IMR-90 (cell line): Measurements from ENCODE around the gene MAP2K5. TPM values are rescaled to one million over a fixed set of nuclear protein-coding genes. Genes with fewer than 3 reads are reported as not detected.

ENCODE experiments used
- ATAC-seq: fragments of 200-7000 bp; cut with Tn5 transposase; 2 replicates; pipeline ENCODE4 v1.9.1; 2020; ENCODE audit warnings: low read depth, mild to moderate bottlenecking, moderate library complexity
- BruUV-seq: library from RNA; stranded (reverse); fragments of 400-500 nt; replicated peaks from 2 replicates; lab custom pipeline; 2021; lab: Mats Ljungman, UMichigan
- CTCF ChIA-PET: fragments of 300-600 bp; formaldehyde crosslinking; extraction: SDS; loops from one replicate; lab custom pipeline; 2021; ENCODE audit warnings: antibody characterized with exemption; lab: Yijun Ruan, JAX
- POLR2A ChIA-PET: fragments of 300-600 bp; sonication (Branson Sonifier 250); formaldehyde crosslinking; loops from one replicate; lab custom pipeline; 2022; ENCODE audit warnings: antibody characterized with exemption; ENCODE audit not compliant: unreplicated experiment; lab: Charles Lee
- DNase-seq: peaks from one replicate; pipeline ENCODE4 v3.0.0; 2013
- H2AFZ ChIP-seq: replicated peaks from 2 replicates; pipeline ENCODE3; 2013; ENCODE audit warnings: low read length, mild to moderate bottlenecking; ENCODE audit not compliant: poor library complexity
- H2AK5ac ChIP-seq: 2 replicates; pipeline ENCODE4 v1.6.1; 2013; ENCODE audit warnings: low read depth, low read length, inconsistent platforms
- H2AK9ac ChIP-seq: replicated peaks from 2 replicates; pipeline ENCODE3; 2013; ENCODE audit warnings: mild to moderate bottlenecking, low read depth, low read length, moderate library complexity; ENCODE audit not compliant: poor library complexity
- H2BK120ac ChIP-seq: 2 replicates; pipeline ENCODE4 v1.6.1; 2013; ENCODE audit warnings: low read depth, low read length, inconsistent platforms
- H2BK15ac ChIP-seq: 3 replicates; pipeline ENCODE4 v1.6.1; 2013; ENCODE audit warnings: low read depth, low read length, inconsistent platforms
- H2BK20ac ChIP-seq: 2 replicates; pipeline ENCODE4 v1.6.1; 2013; ENCODE audit warnings: low read depth, mild to moderate bottlenecking, inconsistent platforms, low read length, moderate library complexity
- H2BK5ac ChIP-seq: 2 replicates; pipeline ENCODE4 v1.6.1; 2013; ENCODE audit warnings: mild to moderate bottlenecking, low read depth, low read length, inconsistent platforms; ENCODE audit not compliant: poor library complexity, severe bottlenecking
- H3K14ac ChIP-seq: replicated peaks from 2 replicates; pipeline ENCODE4 v1.6.1; 2013; ENCODE audit warnings: low read depth, low read length, inconsistent platforms
- H3K18ac ChIP-seq: 2 replicates; pipeline ENCODE4 v1.6.1; 2013; ENCODE audit warnings: low read depth, low read length, control low read depth
- H3K23ac ChIP-seq: 2 replicates; pipeline ENCODE4 v1.6.1; 2013; ENCODE audit warnings: low read depth, low read length, inconsistent platforms
- H3K27ac ChIP-seq: 2 replicates; pipeline ENCODE4 v1.5.1; 2013; ENCODE audit warnings: mild to moderate bottlenecking, control low read depth, low read length; ENCODE audit not compliant: insufficient read depth
- H3K27me3 ChIP-seq: 2 replicates; pipeline ENCODE4 v1.6.1; 2013; ENCODE audit warnings: low read length; ENCODE audit not compliant: control insufficient read depth, insufficient read depth
- H3K36me3 ChIP-seq: 2 replicates; pipeline ENCODE4 v1.6.1; 2013; ENCODE audit warnings: low read length, mixed read lengths; ENCODE audit not compliant: control insufficient read depth, insufficient read depth
- H3K4ac ChIP-seq: 2 replicates; pipeline ENCODE4 v1.6.1; 2013; ENCODE audit warnings: low read depth, low read length, inconsistent platforms
- H3K4me1 ChIP-seq: 2 replicates; pipeline ENCODE4 v1.6.1; 2013; ENCODE audit warnings: low read length, mixed read lengths; ENCODE audit not compliant: control insufficient read depth, insufficient read depth
- H3K4me2 ChIP-seq: 2 replicates; pipeline ENCODE4 v1.6.1; 2013; ENCODE audit warnings: low read depth, mild to moderate bottlenecking, control low read depth, low read length, moderate library complexity
- H3K4me3 ChIP-seq: 2 replicates; pipeline ENCODE4 v1.5.1; 2013; ENCODE audit warnings: low read depth, mild to moderate bottlenecking, control low read depth, low read length, moderate library complexity; ENCODE audit not compliant: insufficient read depth
- H3K56ac ChIP-seq: 2 replicates; pipeline ENCODE4 v1.6.1; 2013; ENCODE audit warnings: low read length, inconsistent platforms; ENCODE audit not compliant: insufficient read depth; ENCODE audit errors: extremely low read depth
- H3K79me1 ChIP-seq, 2 experiments: 2 replicates each; pipeline ENCODE4 v1.6.1; 2013; ENCODE audit warnings: low read length in 2 of 2, inconsistent platforms in 1 of 2, low read depth in 1 of 2
- H3K9ac ChIP-seq: 2 replicates; pipeline ENCODE4 v1.6.1; 2013; ENCODE audit warnings: low read depth, low read length, control low read depth
- H3K9me1 ChIP-seq: 2 replicates; pipeline ENCODE4 v1.6.1; 2013; ENCODE audit warnings: low read length, inconsistent platforms; ENCODE audit not compliant: insufficient read depth
- H3K9me3 ChIP-seq: 2 replicates; pipeline ENCODE4 v1.6.1; 2013; ENCODE audit warnings: low read length; ENCODE audit not compliant: control insufficient read depth, insufficient read depth
- H4K20me1 ChIP-seq: 2 replicates; pipeline ENCODE4 v1.6.1; 2013; ENCODE audit warnings: low read length, inconsistent platforms; ENCODE audit not compliant: insufficient read depth
- H4K5ac ChIP-seq: 2 replicates; pipeline ENCODE4 v1.6.1; 2013; ENCODE audit warnings: mild to moderate bottlenecking, low read depth, low read length, control low read depth
- H4K8ac ChIP-seq, 2 experiments: 2 replicates each; pipeline ENCODE4 v1.6.1; 2013; ENCODE audit warnings: low read depth in 2 of 2, low read length in 2 of 2, control low read depth in 1 of 2, inconsistent platforms in 1 of 2
- H4K91ac ChIP-seq: 2 replicates; pipeline ENCODE4 v1.6.1; 2013; ENCODE audit warnings: low read depth, low read length, inconsistent platforms; ENCODE audit not compliant: insufficient read depth
- BHLHE40 ChIP-seq: fragments of 150-350 bp; IDR thresholded peaks from 2 replicates; pipeline ENCODE4 v1.6.1; 2016; ENCODE audit warnings: mild to moderate bottlenecking, low read depth, low read length
- CEBPB ChIP-seq: IDR thresholded peaks from 2 replicates; pipeline ENCODE4 v1.6.1; 2012; ENCODE audit warnings: low read depth, low read length, improper control_type of control experiment
- CHD1 ChIP-seq: IDR thresholded peaks from 2 replicates; pipeline ENCODE4 v1.6.1; 2012; ENCODE audit warnings: low read depth, low read length, improper control_type of control experiment
- FOS ChIP-seq: fragments of 150-350 bp; IDR thresholded peaks from 2 replicates; pipeline ENCODE4 v1.6.1; 2016; ENCODE audit warnings: low read depth, low read length
- MAFK ChIP-seq: IDR thresholded peaks from 2 replicates; pipeline ENCODE4 v1.6.1; 2012; ENCODE audit warnings: low read depth, low read length, improper control_type of control experiment
- MAZ ChIP-seq: IDR thresholded peaks from 2 replicates; pipeline ENCODE4 v1.6.1; 2012; ENCODE audit warnings: low read depth, mild to moderate bottlenecking, low read length, improper control_type of control experiment, moderate library complexity, borderline replicate concordance
- MXI1 ChIP-seq: IDR thresholded peaks from 2 replicates; pipeline ENCODE4 v1.6.1; 2012; ENCODE audit warnings: low read depth, mild to moderate bottlenecking, low read length, moderate library complexity, borderline replicate concordance
- NFE2L2 ChIP-seq: fragments of 150-350 bp; IDR thresholded peaks from 2 replicates; pipeline ENCODE4 v1.6.1; 2016; ENCODE audit warnings: low read depth, mild to moderate bottlenecking, low read length
- POLR2A ChIP-seq: IDR thresholded peaks from 2 replicates; pipeline ENCODE4 v1.6.1; 2012; ENCODE audit warnings: mild to moderate bottlenecking, low read depth, low read length
- RAD21 ChIP-seq: IDR thresholded peaks from 2 replicates; pipeline ENCODE4 v1.6.1; 2012; ENCODE audit warnings: low read length, improper control_type of control experiment
- RCOR1 ChIP-seq: IDR thresholded peaks from 2 replicates; pipeline ENCODE4 v1.6.1; 2012; ENCODE audit warnings: mild to moderate bottlenecking, low read length, improper control_type of control experiment; ENCODE audit not compliant: insufficient replicate concordance
- RFX5 ChIP-seq: IDR thresholded peaks from 2 replicates; pipeline ENCODE4 v1.8.0; 2012; ENCODE audit warnings: low read depth, mild to moderate bottlenecking, low read length, moderate library complexity
- SMC3 ChIP-seq: fragments of 150-350 bp; IDR thresholded peaks from 2 replicates; pipeline ENCODE4 v1.6.1; 2016; ENCODE audit warnings: low read depth, mild to moderate bottlenecking, antibody characterized with exemption, low read length, moderate library complexity
- WGBS, 2 experiments: methylation state at CpG; one replicate each; pipeline versions ENCODE4 v1.1.5 to v1.1.7; 2013; ENCODE audit warnings: missing lambda C conversion rate in 2 of 2; ENCODE audit not compliant: insufficient read length in 1 of 2; ENCODE audit errors: extremely low coverage in 2 of 2; 5-methylcytosine and 5-hydroxymethylcytosine counted together
- dilution Hi-C: fragments of 300-500 bp; cut with HindIII; formaldehyde crosslinking; loops from one replicate; pipeline ENCODE4 v1.14.3; 2018; ENCODE audit warnings: low sequenced_read_pairs; ENCODE audit not compliant: unreplicated experiment
- in situ Hi-C: fragments of 300-500 bp; cut with MboI; formaldehyde crosslinking; loops from 3 replicates; pipeline ENCODE4 v1.14.3; 2019; ENCODE audit warnings: low sequenced_read_pairs, inconsistent platforms, mixed read lengths
- intact Hi-C: fragments of 100-400 bp; cut with micrococcal nuclease; formaldehyde crosslinking; loops from 2 replicates; pipeline ENCODE4 v1.10.0; 2022
- polyA plus RNA-seq, 3 experiments: library from polyadenylated mRNA; depleted of rRNA; stranded (reverse); fragments of >200 nt; gene quantifications; 2 replicates each; pipeline ENCODE4 v1.2.3, GENCODE V29; 2012; ENCODE audit warnings: low replicate concordance in 1 of 3
- total RNA-seq: library from RNA; depleted of rRNA; stranded (reverse); fragments of >200 nt; gene quantifications from 2 replicates; pipeline ENCODE4 v1.2.3, GENCODE V29; 2012
- TF ChIP-seq, protein P1 (sequence below): fragments of 150-350 bp; IDR thresholded peaks from 2 replicates; pipeline ENCODE4 v1.6.1; 2017; ENCODE audit warnings: mild to moderate bottlenecking, antibody characterized with exemption, low read length, low read depth
- TF ChIP-seq, protein P2 (sequence below): fragments of 150-350 bp; IDR thresholded peaks from 2 replicates; pipeline ENCODE4 v1.6.1; 2016; ENCODE audit warnings: low read depth, mild to moderate bottlenecking, low read length, moderate library complexity, borderline replicate concordance
- TF ChIP-seq, protein P3 (sequence below): conservative IDR thresholded peaks from 2 replicates; pipeline ENCODE4 v1.5.1; 2012; ENCODE audit warnings: mild to moderate bottlenecking, low read depth, low read length, improper control_type of control experiment

MAP2K5 gene
- total and polyA plus RNA-seq, 2 of the 4 experiments (the other 2 are of a cell fraction): 1.6 to 6.1 TPM

DNA sequence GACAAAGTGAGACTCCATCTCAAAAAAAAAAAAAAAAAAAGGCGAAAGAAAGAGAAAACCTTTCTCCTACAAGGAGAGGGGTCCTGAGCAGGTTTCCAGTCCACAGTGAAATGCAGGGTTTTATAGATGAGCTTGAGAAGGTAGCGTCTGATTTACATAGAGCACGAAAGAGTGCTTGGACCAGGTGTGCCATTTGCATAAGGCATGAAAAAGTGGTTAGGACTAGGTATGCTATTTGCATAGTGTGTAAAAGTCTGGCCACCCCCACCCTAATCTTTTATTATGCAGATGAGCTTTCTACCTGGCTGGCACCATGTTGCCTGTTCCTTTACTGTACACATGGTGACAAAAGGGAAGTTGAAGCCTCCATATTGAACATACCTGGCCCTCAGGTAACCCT lies 311.0 kb downstream of the MAP2K5 start:
- no peak for DNase-seq
- dilution Hi-C loops: no loop called here
- CTCF ChIA-PET: no interaction called here

More for the DNA sequence above, 311.0 kb downstream of the MAP2K5 start:
- no peak overlapping the region for H4K8ac ChIP-seq
- no TSS peak for BruUV-seq
- H3K4me1 ChIP-seq: no peaks in the 10 kb centered on the region
- H3K56ac ChIP-seq: no peak overlapping the region
- POLR2A ChIA-PET: no interaction called here
- no peak overlapping the region for H2AK9ac ChIP-seq
- TF ChIP-seq RAD21 (no peak), MAFK (no peak), RCOR1 (no peak), SMC3 (no peak), NFE2L2 (no peak), MXI1 (no peak), RFX5 (no peak), CEBPB (no peak), MAZ (no peak), FOS (no peak), BHLHE40 (no peak), CHD1 (no peak), POLR2A (no peak)
- TF ChIP-seq, protein P1, sequence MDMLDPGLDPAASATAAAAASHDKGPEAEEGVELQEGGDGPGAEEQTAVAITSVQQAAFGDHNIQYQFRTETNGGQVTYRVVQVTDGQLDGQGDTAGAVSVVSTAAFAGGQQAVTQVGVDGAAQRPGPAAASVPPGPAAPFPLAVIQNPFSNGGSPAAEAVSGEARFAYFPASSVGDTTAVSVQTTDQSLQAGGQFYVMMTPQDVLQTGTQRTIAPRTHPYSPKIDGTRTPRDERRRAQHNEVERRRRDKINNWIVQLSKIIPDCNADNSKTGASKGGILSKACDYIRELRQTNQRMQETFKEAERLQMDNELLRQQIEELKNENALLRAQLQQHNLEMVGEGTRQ: no peak
- TF ChIP-seq, protein P2, sequence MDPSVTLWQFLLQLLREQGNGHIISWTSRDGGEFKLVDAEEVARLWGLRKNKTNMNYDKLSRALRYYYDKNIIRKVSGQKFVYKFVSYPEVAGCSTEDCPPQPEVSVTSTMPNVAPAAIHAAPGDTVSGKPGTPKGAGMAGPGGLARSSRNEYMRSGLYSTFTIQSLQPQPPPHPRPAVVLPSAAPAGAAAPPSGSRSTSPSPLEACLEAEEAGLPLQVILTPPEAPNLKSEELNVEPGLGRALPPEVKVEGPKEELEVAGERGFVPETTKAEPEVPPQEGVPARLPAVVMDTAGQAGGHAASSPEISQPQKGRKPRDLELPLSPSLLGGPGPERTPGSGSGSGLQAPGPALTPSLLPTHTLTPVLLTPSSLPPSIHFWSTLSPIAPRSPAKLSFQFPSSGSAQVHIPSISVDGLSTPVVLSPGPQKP: no peak
- TF ChIP-seq, protein P3, sequence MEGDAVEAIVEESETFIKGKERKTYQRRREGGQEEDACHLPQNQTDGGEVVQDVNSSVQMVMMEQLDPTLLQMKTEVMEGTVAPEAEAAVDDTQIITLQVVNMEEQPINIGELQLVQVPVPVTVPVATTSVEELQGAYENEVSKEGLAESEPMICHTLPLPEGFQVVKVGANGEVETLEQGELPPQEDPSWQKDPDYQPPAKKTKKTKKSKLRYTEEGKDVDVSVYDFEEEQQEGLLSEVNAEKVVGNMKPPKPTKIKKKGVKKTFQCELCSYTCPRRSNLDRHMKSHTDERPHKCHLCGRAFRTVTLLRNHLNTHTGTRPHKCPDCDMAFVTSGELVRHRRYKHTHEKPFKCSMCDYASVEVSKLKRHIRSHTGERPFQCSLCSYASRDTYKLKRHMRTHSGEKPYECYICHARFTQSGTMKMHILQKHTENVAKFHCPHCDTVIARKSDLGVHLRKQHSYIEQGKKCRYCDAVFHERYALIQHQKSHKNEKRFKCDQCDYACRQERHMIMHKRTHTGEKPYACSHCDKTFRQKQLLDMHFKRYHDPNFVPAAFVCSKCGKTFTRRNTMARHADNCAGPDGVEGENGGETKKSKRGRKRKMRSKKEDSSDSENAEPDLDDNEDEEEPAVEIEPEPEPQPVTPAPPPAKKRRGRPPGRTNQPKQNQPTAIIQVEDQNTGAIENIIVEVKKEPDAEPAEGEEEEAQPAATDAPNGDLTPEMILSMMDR: no peak
- no peak overlapping the region for H2AFZ ChIP-seq
- no peak overlapping the region for H3K27ac ChIP-seq
- H3K4ac ChIP-seq: no peak overlapping the region
- H2AK5ac ChIP-seq: no peak overlapping the region
- no peak overlapping the region for H3K4me3 ChIP-seq
- H3K79me1 ChIP-seq: no peaks in the 10 kb centered on the region
- no peak overlapping the region for H3K9ac ChIP-seq
- H2BK120ac ChIP-seq: no peak overlapping the region
- no peaks in the 10 kb centered on the region for H3K36me3 ChIP-seq
- no peaks in the 10 kb centered on the region for H4K20me1 ChIP-seq
- no peak overlapping the region for H2BK15ac ChIP-seq
- no peak overlapping the region for H3K18ac ChIP-seq
- in situ Hi-C loops: no loop called here
- H2BK20ac ChIP-seq: no peak overlapping the region
- no peak overlapping the region for H3K23ac ChIP-seq
- no peak overlapping the region for H2BK5ac ChIP-seq
- H3K4me2 ChIP-seq: no peak overlapping the region
- intact Hi-C loops: no loop called here
- H3K27me3 ChIP-seq: peaks cover 2% of the 10 kb centered on the region
- H3K9me1 ChIP-seq: no peaks in the 10 kb centered on the region
- H3K9me3 ChIP-seq: no peaks in the 10 kb centered on the region
- H4K91ac ChIP-seq: no peak overlapping the region
- no peak for ATAC-seq
- H4K5ac ChIP-seq: no peak overlapping the region
- no CpG with 5 or more reads among the region's 3 CpGs for WGBS, 2 experiments
- H3K14ac ChIP-seq: no peak overlapping the region
